ENCODE results near the gene REPS2. TPM values are rescaled to one million over a fixed set of nuclear protein-coding genes. Genes with fewer than 3 reads are reported as not detected.

Gene REPS2
- total and polyA plus RNA-seq, 9 of the 15 experiments (the other 6 are each of a cell fraction or from before 2014, with no cell fraction given), result 0.01 to 0.07 (median 0.01) TPM; not detected in 3

DNA sequence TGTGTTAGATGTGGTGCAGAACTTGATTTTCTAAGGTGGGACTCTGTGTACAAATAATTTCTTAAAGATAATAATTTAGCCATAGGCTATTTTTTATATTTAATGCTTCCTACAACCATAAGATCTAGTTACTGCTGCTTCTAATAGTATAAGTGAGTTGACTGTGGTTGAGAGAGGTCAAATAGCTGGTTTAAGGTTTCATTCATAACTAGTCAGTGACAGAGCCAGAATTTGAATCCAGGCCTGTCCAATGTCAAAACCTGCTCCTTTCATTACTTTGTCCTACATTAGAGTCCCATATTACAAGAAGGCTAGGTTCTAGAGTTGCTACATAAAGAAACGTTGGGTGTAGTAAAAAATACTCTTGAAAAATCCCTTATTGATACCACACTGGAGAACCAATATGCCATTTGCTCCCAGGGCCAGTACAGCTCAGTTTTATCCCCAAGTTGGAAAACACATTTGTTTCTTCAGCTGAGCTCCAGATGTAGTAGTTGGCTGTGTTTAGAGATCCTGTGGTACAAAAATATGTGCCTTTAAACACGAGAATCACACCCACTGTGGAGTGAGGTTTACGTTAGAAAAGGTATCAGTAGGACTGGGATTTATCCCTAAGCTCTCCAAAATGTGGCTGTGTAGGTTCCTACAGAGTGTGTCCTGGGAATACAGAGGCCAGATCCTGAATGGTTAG lies 84.3 kb downstream of the REPS2 start (continued):
- TF ChIP-seq, protein P1, sequence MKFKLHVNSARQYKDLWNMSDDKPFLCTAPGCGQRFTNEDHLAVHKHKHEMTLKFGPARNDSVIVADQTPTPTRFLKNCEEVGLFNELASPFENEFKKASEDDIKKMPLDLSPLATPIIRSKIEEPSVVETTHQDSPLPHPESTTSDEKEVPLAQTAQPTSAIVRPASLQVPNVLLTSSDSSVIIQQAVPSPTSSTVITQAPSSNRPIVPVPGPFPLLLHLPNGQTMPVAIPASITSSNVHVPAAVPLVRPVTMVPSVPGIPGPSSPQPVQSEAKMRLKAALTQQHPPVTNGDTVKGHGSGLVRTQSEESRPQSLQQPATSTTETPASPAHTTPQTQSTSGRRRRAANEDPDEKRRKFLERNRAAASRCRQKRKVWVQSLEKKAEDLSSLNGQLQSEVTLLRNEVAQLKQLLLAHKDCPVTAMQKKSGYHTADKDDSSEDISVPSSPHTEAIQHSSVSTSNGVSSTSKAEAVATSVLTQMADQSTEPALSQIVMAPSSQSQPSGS (CRISPR knock-in tag; IDR thresholded peaks at IDR 0.05), result no peak
- TF ChIP-seq MBD2 (IDR thresholded peaks at IDR 0.05; ENCODE audit: borderline replicate concordance, low read depth), result no peak
- TF ChIP-seq, protein P2, sequence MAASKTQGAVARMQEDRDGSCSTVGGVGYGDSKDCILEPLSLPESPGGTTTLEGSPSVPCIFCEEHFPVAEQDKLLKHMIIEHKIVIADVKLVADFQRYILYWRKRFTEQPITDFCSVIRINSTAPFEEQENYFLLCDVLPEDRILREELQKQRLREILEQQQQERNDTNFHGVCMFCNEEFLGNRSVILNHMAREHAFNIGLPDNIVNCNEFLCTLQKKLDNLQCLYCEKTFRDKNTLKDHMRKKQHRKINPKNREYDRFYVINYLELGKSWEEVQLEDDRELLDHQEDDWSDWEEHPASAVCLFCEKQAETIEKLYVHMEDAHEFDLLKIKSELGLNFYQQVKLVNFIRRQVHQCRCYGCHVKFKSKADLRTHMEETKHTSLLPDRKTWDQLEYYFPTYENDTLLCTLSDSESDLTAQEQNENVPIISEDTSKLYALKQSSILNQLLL (CRISPR knock-in tag; IDR thresholded peaks at IDR 0.05; ENCODE audit: borderline replicate concordance), result no peak
- TF ChIP-seq, protein P3, sequence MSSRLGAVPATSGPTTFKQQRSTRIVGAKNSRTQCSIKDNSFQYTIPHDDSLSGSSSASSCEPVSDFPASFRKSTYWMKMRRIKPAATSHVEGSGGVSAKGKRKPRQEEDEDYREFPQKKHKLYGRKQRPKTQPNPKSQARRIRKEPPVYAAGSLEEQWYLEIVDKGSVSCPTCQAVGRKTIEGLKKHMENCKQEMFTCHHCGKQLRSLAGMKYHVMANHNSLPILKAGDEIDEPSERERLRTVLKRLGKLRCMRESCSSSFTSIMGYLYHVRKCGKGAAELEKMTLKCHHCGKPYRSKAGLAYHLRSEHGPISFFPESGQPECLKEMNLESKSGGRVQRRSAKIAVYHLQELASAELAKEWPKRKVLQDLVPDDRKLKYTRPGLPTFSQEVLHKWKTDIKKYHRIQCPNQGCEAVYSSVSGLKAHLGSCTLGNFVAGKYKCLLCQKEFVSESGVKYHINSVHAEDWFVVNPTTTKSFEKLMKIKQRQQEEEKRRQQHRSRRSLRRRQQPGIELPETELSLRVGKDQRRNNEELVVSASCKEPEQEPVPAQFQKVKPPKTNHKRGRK (tag; IDR thresholded peaks at IDR 0.05), result no peak

DNA sequence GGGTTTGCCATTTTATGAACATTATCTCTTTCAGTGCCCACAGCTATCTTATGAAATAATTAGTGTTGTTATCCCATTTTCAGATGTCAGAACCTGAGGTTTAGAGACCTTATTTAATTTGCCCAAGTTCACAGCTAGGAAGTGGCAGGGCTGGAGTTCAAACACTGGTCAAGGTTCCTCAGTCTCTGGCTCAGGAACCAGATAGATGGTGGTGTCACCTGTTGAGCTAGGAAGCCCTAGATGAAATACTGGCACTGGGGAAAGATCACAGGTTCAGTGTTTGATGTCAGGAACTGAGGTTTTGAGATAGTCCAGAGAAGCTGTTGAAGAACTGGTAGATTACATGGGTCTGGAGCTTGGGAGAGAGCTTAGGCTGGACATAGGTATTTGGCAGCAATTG lies 85.4 kb downstream of the REPS2 start:
- Histone ChIP-seq H3K79me2 (ENCODE audit: control insufficient read depth, insufficient read depth, low read length) (no peaks in the 10 kb centered on the region), H3K36me3 (ENCODE audit: control insufficient read depth, insufficient read depth, low read length) (no peaks in the 10 kb centered on the region), H2AFZ (ENCODE audit: low read depth, low read length) (no peak overlapping the region), H3K9me1 (ENCODE audit: control insufficient read depth, insufficient read depth, low read length) (no peaks in the 10 kb centered on the region), H3K27me3 (ENCODE audit: control insufficient read depth in 2 of 2, insufficient read depth in 2 of 2, low read length in 2 of 2) (no peaks in the 10 kb centered on the region; a peak in 1 of 5 replicates), H3K27ac (ENCODE audit: extremely low read depth, low read depth, low read length) (no peak overlapping the region), H3K9me3 (replicated peaks; ENCODE audit: control insufficient read depth, insufficient read depth, low read depth, low read length) (no peaks in the 10 kb centered on the region), H3K4me1 (replicated peaks in 1 of 2; ENCODE audit: control insufficient read depth in 2 of 2, insufficient read depth in 2 of 2, low read length in 2 of 2) (no peaks in the 10 kb centered on the region), H3K4me3 (no peak overlapping the region), H4K20me1 (replicated peaks; ENCODE audit: control insufficient read depth, insufficient read depth, low read length) (no peaks in the 10 kb centered on the region), H3K9ac (ENCODE audit: insufficient read depth in 1 of 2, low read depth in 2 of 2, low read length in 2 of 2) (no peak overlapping the region), H3K4me2 (ENCODE audit: insufficient read depth, low read length) (no peak overlapping the region)
- in situ Hi-C loops (cut with MboI) (no loop called here), intact Hi-C loops (cut with micrococcal nuclease) (no loop called here)
- ChIA-PET CTCF (ENCODE audit: low intra/inter-chr PET ratio) (no interaction called here), POLR2A (no interaction called here)
- no peak for TF ChIP-seq SP1 (CRISPR knock-in tag; IDR thresholded peaks at IDR 0.05)
- TF ChIP-seq ZNF253 (CRISPR knock-in tag; conservative IDR thresholded peaks at IDR 0.05), result no peak
- no peak for TF ChIP-seq SNIP1 (IDR thresholded peaks at IDR 0.05; ENCODE audit: low read depth)
- TF ChIP-seq, protein P4, sequence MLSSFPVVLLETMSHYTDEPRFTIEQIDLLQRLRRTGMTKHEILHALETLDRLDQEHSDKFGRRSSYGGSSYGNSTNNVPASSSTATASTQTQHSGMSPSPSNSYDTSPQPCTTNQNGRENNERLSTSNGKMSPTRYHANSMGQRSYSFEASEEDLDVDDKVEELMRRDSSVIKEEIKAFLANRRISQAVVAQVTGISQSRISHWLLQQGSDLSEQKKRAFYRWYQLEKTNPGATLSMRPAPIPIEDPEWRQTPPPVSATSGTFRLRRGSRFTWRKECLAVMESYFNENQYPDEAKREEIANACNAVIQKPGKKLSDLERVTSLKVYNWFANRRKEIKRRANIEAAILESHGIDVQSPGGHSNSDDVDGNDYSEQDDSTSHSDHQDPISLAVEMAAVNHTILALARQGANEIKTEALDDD (IDR thresholded peaks at IDR 0.05), result no peak
- TF ChIP-seq SIN3B (IDR thresholded peaks at IDR 0.05; ENCODE audit: low read depth), result no peak
- ATAC-seq, result no peak
- DNase-seq (ENCODE audit: extremely low read depth in 1 of 4, low spot score in 3 of 4), result no peak
- no peak for FAIRE-seq
- BruUV-seq (replicated peaks), result no TSS peak
